Measurements from ENCODE around the gene KCNH3.
"Not testable (repeated sequence)": the region's sequence is repeated elsewhere in the genome, so short reads cannot be mapped to it uniquely, and the experiment has no call there.

The KCNH3 gene

GRCh38 chr12:49585477-49586459 lies 46.9 kb downstream of the KCNH3 start:
- ATAC-seq, result no peak
- DNase-seq, result no peak

GRCh38 chr12:49587174-49587908 lies 48.5 kb downstream of the KCNH3 start:
- ATAC-seq (no peak), DNase-seq (no peak)

GRCh38 chr12:49588281-49588680 lies 49.5 kb downstream of the KCNH3 start:
- DNase-seq (no peak), ATAC-seq (no peak)

GRCh38 chr12:49588721-49589516 lies 50.1 kb downstream of the KCNH3 start:
- ATAC-seq (no peak), DNase-seq (no peak)

- ATAC-seq (no peak), DNase-seq (no peak)
These were observed 59.7 kb downstream of the KCNH3 start for GRCh38 chr12:49598527-49598926.

GRCh38 chr12:49599961-49600360 lies 61.1 kb downstream of the KCNH3 start:
- no peak for ATAC-seq

GRCh38 chr12:49603721-49604120 lies 64.9 kb downstream of the KCNH3 start:
- ATAC-seq, result no peak
- no peak for DNase-seq

More at GRCh38 chr12:49599961-49600360, 61.1 kb downstream of the KCNH3 start:
- no peak for DNase-seq

GRCh38 chr12:49604856-49605255 lies 66.0 kb downstream of the KCNH3 start:
- no peak for DNase-seq
- ATAC-seq, result no peak

- not testable (repeated sequence) for DNase-seq, ATAC-seq
These were observed 66.7 kb downstream of the KCNH3 start, which contains the start of gene FAM186B for GRCh38 chr12:49605539-49605938. Gene FAM186B (minus strand): TSS chr12:49605639. CDS start chr12:49605477, 162 bp downstream.
